Neural crest cell (in vitro differentiated cells): ENCODE results near the gene CDKAL1. TPM values are rescaled to one million over a fixed set of nuclear protein-coding genes. Genes with fewer than 3 reads are reported as not detected.

Experiments used
- DNase-seq: peaks from one replicate; pipeline ENCODE4 v3.0.0; 2021; ENCODE audit warnings: low read depth, mixed read lengths, low spot score
- H3K27ac Mint-ChIP-seq: one replicate; pipeline ENCODE4 v1.8.0; 2021; ENCODE audit warnings: mild to moderate bottlenecking, mixed read lengths; ENCODE audit not compliant: unreplicated experiment
- H3K27me3 Mint-ChIP-seq: 2 replicates; pipeline ENCODE4 v1.8.0; 2021; ENCODE audit warnings: low read depth, mild to moderate bottlenecking, mixed read lengths
- H3K36me3 Mint-ChIP-seq: 2 replicates; pipeline ENCODE4 v1.8.0; 2021; ENCODE audit warnings: low read depth, mild to moderate bottlenecking, mixed read lengths
- H3K4me1 Mint-ChIP-seq: 2 replicates; pipeline ENCODE4 v1.8.0; 2021; ENCODE audit warnings: mixed read lengths
- H3K4me3 Mint-ChIP-seq: one replicate; pipeline ENCODE4 v1.8.0; 2021; ENCODE audit warnings: mild to moderate bottlenecking, mixed read lengths
- H3K9me3 Mint-ChIP-seq: 2 replicates; pipeline ENCODE4 v1.8.0; 2021; ENCODE audit warnings: mixed read lengths
- CTCF ChIP-seq: fragments of 200-600 bp; sonication (generic); conservative IDR thresholded peaks from 2 replicates; pipeline ENCODE4 v1.5.0; 2021; ENCODE audit warnings: antibody characterized with exemption, mild to moderate bottlenecking
- total RNA-seq: library from RNA; stranded (reverse); gene quantifications from 2 replicates; pipeline ENCODE4 v1.2.1, GENCODE V29; 2021

CDKAL1 gene
- total RNA-seq, 1 donor from 2014 or later, result 25.4 TPM

- DNase-seq, result no peak
- Mint-ChIP-seq H3K4me3 (no peak overlapping the region), H3K36me3 (peaks cover 18% of the 10 kb centered on the region), H3K27ac (no peak overlapping the region), H3K4me1 (no peaks in the 10 kb centered on the region), H3K27me3 (no peaks in the 10 kb centered on the region), H3K9me3 (peaks cover 14% of the 10 kb centered on the region)
- TF ChIP-seq CTCF, result no peak
These were observed 377.5 kb downstream of the CDKAL1 start for GRCh38 chr6:20911712-20912111.

DNA sequence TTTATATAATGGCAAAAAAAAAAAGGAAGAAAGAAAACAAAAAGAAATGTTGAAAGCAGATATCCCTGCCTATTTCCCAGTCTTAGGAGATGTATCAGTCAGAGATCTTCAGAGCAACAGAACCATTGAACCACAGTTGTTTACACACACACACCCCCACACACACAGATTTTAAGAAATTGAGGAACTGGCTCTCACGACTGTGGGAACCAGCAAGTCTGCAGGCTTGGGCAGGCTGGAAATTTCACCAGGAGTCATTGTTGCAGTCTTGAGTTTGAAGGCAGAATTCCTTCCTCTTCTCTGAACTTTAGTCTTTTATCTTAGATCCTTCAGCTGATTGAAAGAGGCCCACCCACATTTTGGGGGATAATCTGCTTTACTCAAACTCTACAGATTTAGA, 380.9 kb downstream of the CDKAL1 start:
- no peaks in the 10 kb centered on the region for H3K27me3 Mint-ChIP-seq
- H3K4me1 Mint-ChIP-seq, result no peaks in the 10 kb centered on the region

DNA sequence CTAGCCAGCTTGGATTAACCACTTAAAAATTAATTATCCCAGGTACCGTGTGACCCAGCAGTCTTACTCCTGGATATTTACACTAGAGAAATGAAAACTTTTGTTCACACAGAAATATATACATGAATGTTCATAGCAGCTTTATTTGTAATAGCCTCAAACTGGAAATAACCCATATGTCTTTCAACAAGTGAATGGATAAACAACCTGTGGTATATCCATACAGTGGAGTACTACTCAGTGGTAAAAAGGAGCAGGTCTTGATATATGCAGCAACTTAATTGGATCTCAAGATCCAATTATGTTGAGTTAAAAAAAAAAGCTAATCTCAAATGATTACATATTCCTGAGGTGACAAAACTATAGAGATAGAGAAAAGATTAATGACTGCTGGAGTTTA, 381.4 kb downstream of the CDKAL1 start:
- peaks cover 18% of the 10 kb centered on the region for H3K36me3 Mint-ChIP-seq
- no peak overlapping the region for H3K27ac Mint-ChIP-seq
- peaks cover 12% of the 10 kb centered on the region for H3K9me3 Mint-ChIP-seq
- no peaks in the 10 kb centered on the region for H3K4me1 Mint-ChIP-seq
- no peak for DNase-seq
- H3K4me3 Mint-ChIP-seq, result no peak overlapping the region
- no peaks in the 10 kb centered on the region for H3K27me3 Mint-ChIP-seq
- TF ChIP-seq CTCF, result no peak

More for the DNA sequence above, 380.9 kb downstream of the CDKAL1 start:
- Mint-ChIP-seq H3K36me3 (peaks cover 18% of the 10 kb centered on the region), H3K4me3 (no peak overlapping the region), H3K9me3 (peaks cover 12% of the 10 kb centered on the region), H3K27ac (no peak overlapping the region)
- TF ChIP-seq CTCF, result no peak
- no peak for DNase-seq

- Mint-ChIP-seq H3K9me3 (peaks cover 12% of the 10 kb centered on the region), H3K27ac (no peak overlapping the region), H3K4me1 (no peaks in the 10 kb centered on the region), H3K36me3 (peaks cover 18% of the 10 kb centered on the region), H3K27me3 (no peaks in the 10 kb centered on the region), H3K4me3 (no peak overlapping the region)
- DNase-seq, result no peak
- TF ChIP-seq CTCF, result no peak
These were observed 381.8 kb downstream of the CDKAL1 start for GRCh38 chr6:20916086-20916485.

DNA sequence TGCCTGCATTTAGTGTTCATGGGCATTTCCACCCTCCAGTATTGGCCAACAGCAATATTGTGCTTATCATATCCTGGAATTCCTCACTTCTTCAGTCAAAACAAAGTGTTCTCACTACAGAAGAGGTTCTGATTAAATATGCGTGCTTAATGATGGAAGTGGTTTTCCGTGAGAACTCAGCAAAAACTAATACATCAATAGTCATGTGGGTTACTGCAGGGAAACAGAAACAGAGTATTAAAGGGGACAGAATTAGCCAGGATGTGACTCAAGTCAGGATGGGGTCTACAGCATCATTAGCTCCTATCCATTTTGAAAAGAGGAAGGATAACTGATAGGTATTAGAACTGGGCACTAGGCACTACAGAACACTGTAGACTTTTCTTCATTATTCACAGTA, 384.6 kb downstream of the CDKAL1 start:
- H3K9me3 Mint-ChIP-seq, result peaks cover 12% of the 10 kb centered on the region
- no peaks in the 10 kb centered on the region for H3K27me3 Mint-ChIP-seq
- no peak overlapping the region for H3K27ac Mint-ChIP-seq
- peaks cover 19% of the 10 kb centered on the region for H3K36me3 Mint-ChIP-seq
- H3K4me3 Mint-ChIP-seq, result no peak overlapping the region
- TF ChIP-seq CTCF, result no peak
- peaks cover 5% of the 10 kb centered on the region for H3K4me1 Mint-ChIP-seq
- DNase-seq, result no peak
